Mesenchymal stem cell (in vitro differentiated cells and primary cell): ENCODE data around the gene LUM.

ENCODE experiments used
- DNase-seq: peaks from one replicate; pipeline ENCODE4 v3.0.0-alpha.2; 2013
- H2AFZ ChIP-seq: one replicate; pipeline ENCODE4 v1.6.1; 2013; ENCODE audit warnings: low read depth, mild to moderate bottlenecking, control low read depth, inconsistent platforms, low read length, moderate library complexity
- H2AK5ac ChIP-seq: 2 replicates; pipeline ENCODE4 v1.6.1; 2013; ENCODE audit warnings: low read length, moderate library complexity, mild to moderate bottlenecking, inconsistent platforms; ENCODE audit not compliant: severe bottlenecking
- H2BK120ac ChIP-seq: one replicate; pipeline ENCODE4 v1.6.1; 2013; ENCODE audit warnings: low read depth, mild to moderate bottlenecking, inconsistent platforms, low read length, moderate library complexity
- H2BK12ac ChIP-seq, 2 experiments: one replicate each; pipeline ENCODE4 v1.6.1; 2013; ENCODE audit warnings: inconsistent platforms in 2 of 2, low read length in 2 of 2, mild to moderate bottlenecking in 2 of 2, moderate library complexity in 2 of 2, control low read depth in 1 of 2
- H2BK15ac ChIP-seq: one replicate; pipeline ENCODE4 v1.6.1; 2013; ENCODE audit warnings: mild to moderate bottlenecking, low read depth, inconsistent platforms; ENCODE audit not compliant: poor library complexity, severe bottlenecking
- H2BK5ac ChIP-seq: 2 replicates; pipeline ENCODE4 v1.6.1; 2013; ENCODE audit warnings: low read depth, mild to moderate bottlenecking, low read length, control low read depth, inconsistent platforms; ENCODE audit not compliant: poor library complexity, severe bottlenecking
- H3K14ac ChIP-seq, 2 experiments: one replicate each; pipeline ENCODE4 v1.6.1; 2013; ENCODE audit warnings: inconsistent platforms in 2 of 2, low read length in 2 of 2, control low read depth in 1 of 2, mild to moderate bottlenecking in 1 of 2, moderate library complexity in 1 of 2
- H3K18ac ChIP-seq, 2 experiments: one replicate each; pipeline ENCODE4 v1.6.1; 2013; ENCODE audit warnings: inconsistent platforms in 2 of 2, low read length in 2 of 2, control low read depth in 1 of 2, low read depth in 1 of 2, mild to moderate bottlenecking in 1 of 2
- H3K23ac ChIP-seq, 2 experiments: one replicate each; pipeline ENCODE4 v1.6.1; 2013; ENCODE audit warnings: inconsistent platforms in 2 of 2, low read length in 2 of 2, mild to moderate bottlenecking in 2 of 2, moderate library complexity in 2 of 2, control low read depth in 1 of 2
- H3K27ac ChIP-seq: 2 replicates; pipeline ENCODE4 v1.5.1; 2013; ENCODE audit warnings: mild to moderate bottlenecking, moderate library complexity, low read length, control low read depth, inconsistent platforms; ENCODE audit not compliant: poor library complexity, severe bottlenecking
- H3K27me3 ChIP-seq, 2 experiments: 2 replicates each; pipeline versions ENCODE4 v1.6.1 to v1.7.0; 2013; ENCODE audit warnings: low read length in 2 of 2, mild to moderate bottlenecking in 2 of 2, moderate library complexity in 2 of 2, control low read depth in 1 of 2, inconsistent platforms in 1 of 2; ENCODE audit not compliant: control insufficient read depth in 1 of 2, insufficient read depth in 1 of 2
- H3K36me3 ChIP-seq, 2 experiments: 2 replicates each; pipeline versions ENCODE4 v1.6.1 to v1.7.0; 2013; ENCODE audit warnings: low read length in 2 of 2, control low read depth in 1 of 2, inconsistent platforms in 1 of 2, low read depth in 1 of 2, mild to moderate bottlenecking in 1 of 2; ENCODE audit not compliant: insufficient read depth in 2 of 2, control insufficient read depth in 1 of 2
- H3K4ac ChIP-seq, 2 experiments: one replicate each; pipeline ENCODE4 v1.6.1; 2013; ENCODE audit warnings: inconsistent platforms in 2 of 2, low read length in 2 of 2, mild to moderate bottlenecking in 2 of 2, moderate library complexity in 2 of 2, control low read depth in 1 of 2, low read depth in 1 of 2
- H3K4me1 ChIP-seq: 2 replicates; pipeline ENCODE4 v1.6.1; 2013; ENCODE audit warnings: low read depth, low read length, control low read depth; ENCODE audit not compliant: control insufficient read depth, insufficient read depth
- H3K4me2 ChIP-seq: 2 replicates; pipeline ENCODE4 v1.6.1; 2013; ENCODE audit warnings: low read length, mild to moderate bottlenecking, inconsistent platforms; ENCODE audit not compliant: poor library complexity, severe bottlenecking
- H3K4me3 ChIP-seq, 2 experiments: 2 replicates each; pipeline versions ENCODE4 v1.5.1 to v1.7.0; 2013; ENCODE audit warnings: low read length in 2 of 2, mild to moderate bottlenecking in 2 of 2, control low read depth in 1 of 2, low read depth in 1 of 2; ENCODE audit not compliant: insufficient read depth in 1 of 2
- H3K79me1 ChIP-seq: replicated peaks from 2 replicates; pipeline ENCODE4 v1.6.1; 2013; ENCODE audit warnings: mild to moderate bottlenecking, control low read depth, low read length, inconsistent platforms; ENCODE audit not compliant: poor library complexity, severe bottlenecking
- H3K9ac ChIP-seq: 2 replicates; pipeline ENCODE4 v1.7.0; 2013; ENCODE audit warnings: mild to moderate bottlenecking, low read length, moderate library complexity
- H3K9me3 ChIP-seq: 2 replicates; pipeline ENCODE4 v1.7.0; 2013; ENCODE audit warnings: mild to moderate bottlenecking, low read length; ENCODE audit not compliant: control insufficient read depth
- H4K8ac ChIP-seq: one replicate; pipeline ENCODE4 v1.6.1; 2013; ENCODE audit warnings: inconsistent platforms, mild to moderate bottlenecking, low read length, moderate library complexity
- H4K91ac ChIP-seq: one replicate; pipeline ENCODE4 v1.6.1; 2013; ENCODE audit warnings: mild to moderate bottlenecking, low read length, inconsistent platforms
- WGBS: methylation state at CpG from one replicate; pipeline ENCODE4 v1.1.7; 2013; ENCODE audit warnings: mixed read lengths; 5-methylcytosine and 5-hydroxymethylcytosine counted together

The LUM gene

DNA sequence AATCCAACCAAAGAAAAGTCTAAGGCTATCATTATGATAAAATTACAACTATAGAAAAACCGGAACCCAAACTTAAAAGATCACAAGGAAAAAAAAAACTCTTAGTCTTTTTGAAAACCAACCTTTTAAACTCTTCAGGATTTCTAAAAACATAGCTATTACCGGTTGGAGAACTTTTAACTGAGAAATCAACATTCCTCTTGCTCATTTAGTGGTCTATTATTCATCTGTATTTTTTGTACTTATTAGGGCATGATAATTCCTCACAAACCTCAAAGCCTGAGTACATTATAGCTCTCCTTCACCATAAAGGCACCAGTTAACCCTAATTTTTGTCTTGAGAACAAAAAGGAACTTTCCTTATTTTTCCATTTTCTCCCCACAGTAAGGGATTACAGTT lies 10.4 kb downstream of the LUM start:
- no peak overlapping the region for H4K91ac ChIP-seq
- H4K8ac ChIP-seq = no peak overlapping the region
- no peak overlapping the region for H2BK120ac ChIP-seq
- H2BK15ac ChIP-seq = no peak overlapping the region
- H3K27ac ChIP-seq = peak overlapping the region; percentile 61
- H3K27me3 ChIP-seq = no peaks in the 10 kb centered on the region
- H3K9ac ChIP-seq = peak overlapping the region; percentile 25
- H3K4me3 ChIP-seq = no peak overlapping the region
- H2BK5ac ChIP-seq = no peak overlapping the region
- DNase-seq = no peak
- no peak overlapping the region for H3K18ac ChIP-seq
- H3K4me2 ChIP-seq = no peak overlapping the region
- H3K9me3 ChIP-seq = no peaks in the 10 kb centered on the region
- no peaks in the 10 kb centered on the region for H3K4me1 ChIP-seq
- H2BK12ac ChIP-seq = no peak overlapping the region
- 80% methylated on average over 2 of the region's 2 CpGs for WGBS
- H2AFZ ChIP-seq = no peak overlapping the region
- H2AK5ac ChIP-seq = no peak overlapping the region
- H3K79me1 ChIP-seq = no peaks in the 10 kb centered on the region
- no peak overlapping the region for H3K4ac ChIP-seq
- H3K36me3 ChIP-seq = peaks cover 0 to 12% of the 10 kb centered on the region in 2 experiments
- H3K14ac ChIP-seq = no peak overlapping the region
- H3K23ac ChIP-seq = no peak overlapping the region

- H3K4me2 ChIP-seq = no peak overlapping the region
- H3K9ac ChIP-seq = no peak overlapping the region
- no peak overlapping the region for H2BK15ac ChIP-seq
- no peaks in the 10 kb centered on the region for H3K9me3 ChIP-seq
- no peak overlapping the region for H3K27ac ChIP-seq
- peaks cover 0 to 12% of the 10 kb centered on the region in 2 experiments for H3K36me3 ChIP-seq
- H3K18ac ChIP-seq = peak overlapping the region in 1 of 2 experiments; percentile 40
- no peak overlapping the region for H2BK5ac ChIP-seq
- no peak overlapping the region for H2AK5ac ChIP-seq
- H3K14ac ChIP-seq = no peak overlapping the region
- peak overlapping the region; percentile 11 for H2BK120ac ChIP-seq
- H2AFZ ChIP-seq = no peak overlapping the region
- no peak overlapping the region for H4K8ac ChIP-seq
- no peaks in the 10 kb centered on the region for H3K79me1 ChIP-seq
- peak; percentile 50 for DNase-seq
- no peaks in the 10 kb centered on the region for H3K27me3 ChIP-seq
- no peaks in the 10 kb centered on the region for H3K4me1 ChIP-seq
- WGBS = 7% methylated on average over 2 of the region's 2 CpGs
- no peak overlapping the region for H4K91ac ChIP-seq
- peak overlapping the region in 1 of 2 experiments; percentile 52 for H2BK12ac ChIP-seq
- H3K4ac ChIP-seq = no peak overlapping the region
- H3K23ac ChIP-seq = no peak overlapping the region
- H3K4me3 ChIP-seq = no peak overlapping the region
Observed at GRCh38 chr12:91099836-91100235, 11.5 kb downstream of the LUM start.

GRCh38 chr12:91099341-91099740 lies 12.0 kb downstream of the LUM start:
- no peak overlapping the region for H2BK120ac ChIP-seq
- no peak overlapping the region for H2AFZ ChIP-seq
- H3K79me1 ChIP-seq = no peaks in the 10 kb centered on the region
- H2BK5ac ChIP-seq = no peak overlapping the region
- no peak overlapping the region for H3K18ac ChIP-seq
- H3K4ac ChIP-seq = no peak overlapping the region
- H2AK5ac ChIP-seq = no peak overlapping the region
- no peaks in the 10 kb centered on the region for H3K4me1 ChIP-seq
- no peak overlapping the region for H4K8ac ChIP-seq
- no peaks in the 10 kb centered on the region for H3K27me3 ChIP-seq
- no peak overlapping the region for H3K23ac ChIP-seq
- no peak overlapping the region for H2BK12ac ChIP-seq
- H4K91ac ChIP-seq = no peak overlapping the region
- DNase-seq = no peak
- no peaks in the 10 kb centered on the region for H3K9me3 ChIP-seq
- H3K4me3 ChIP-seq = peak overlapping the region in 1 of 2 experiments; percentile 24
- WGBS = 20% methylated on average over 1 of the region's 2 CpGs
- no peak overlapping the region for H2BK15ac ChIP-seq
- no peak overlapping the region for H3K4me2 ChIP-seq
- H3K14ac ChIP-seq = no peak overlapping the region
- H3K36me3 ChIP-seq = peaks cover 0 to 12% of the 10 kb centered on the region in 2 experiments
- peak overlapping the region; percentile 85 for H3K27ac ChIP-seq
- peak overlapping the region; percentile 83 for H3K9ac ChIP-seq

- Histone ChIP-seq H3K4me3 (peak overlapping the region in 1 of 2 experiments; percentile 24), H2BK15ac (no peak overlapping the region), H3K9ac (peak overlapping the region; percentile 83), H2AK5ac (no peak overlapping the region), H2AFZ (no peak overlapping the region), H3K27me3 (no peaks in the 10 kb centered on the region), H3K14ac (no peak overlapping the region), H3K27ac (peak overlapping the region; percentile 85), H3K36me3 (peaks cover 0 to 12% of the 10 kb centered on the region in 2 experiments), H4K8ac (no peak overlapping the region), H2BK5ac (no peak overlapping the region), H2BK120ac (no peak overlapping the region), H3K9me3 (no peaks in the 10 kb centered on the region), H3K4me2 (no peak overlapping the region), H3K4ac (no peak overlapping the region), H3K79me1 (no peaks in the 10 kb centered on the region), H3K4me1 (no peaks in the 10 kb centered on the region), H4K91ac (no peak overlapping the region), H3K23ac (no peak overlapping the region), H2BK12ac (no peak overlapping the region), H3K18ac (no peak overlapping the region)
- peak; percentile 98 for DNase-seq
- WGBS = 0% methylated on average over 1 of the region's 3 CpGs
Observed at GRCh38 chr12:91098941-91099340, 12.4 kb downstream of the LUM start.
